HG03108 (cell line): Measurements from ENCODE around the gene C2orf49.
A peak's percentile ranks its signal among the peaks of the same experiment; 100 is the strongest.

Experiments used
- ATAC-seq: cut with Tn5 transposase; IDR thresholded peaks from one replicate; pipeline ENCODE4 v1.9.1; 2021; ENCODE audit warnings: moderate library complexity; ENCODE audit not compliant: unreplicated experiment

C2orf49 gene

GRCh38 chr2:105398336-105399206 is 61.2 kb downstream of the C2orf49 start, which contains the start of gene FHL2:
FHL2 (minus strand) TSS chr2:105399051; CDS start chr2:105386516, 12,535 bp downstream.
- ATAC-seq = peak; percentile 94
